GM19025 (cell line): Measurements from ENCODE around the gene IPCEF1.
"Not testable (repeated sequence)": the region's sequence is repeated elsewhere in the genome, so short reads cannot be mapped to it uniquely, and the experiment has no call there.

Experiments
- ATAC-seq: cut with Tn5 transposase; IDR thresholded peaks from one replicate; pipeline ENCODE4 v1.9.1; 2021; ENCODE audit warnings: mild to moderate bottlenecking, low read depth, moderate library complexity; ENCODE audit not compliant: unreplicated experiment

The IPCEF1 gene

GRCh38 chr6:154251116-154251515 lies 105.5 kb downstream of the IPCEF1 start:
- no peak for ATAC-seq

GRCh38 chr6:154249499-154250298 lies 106.9 kb downstream of the IPCEF1 start:
- ATAC-seq, result peak; percentile 58

GRCh38 chr6:154247119-154247861 lies 109.3 kb downstream of the IPCEF1 start:
- peak; percentile 30 for ATAC-seq

GRCh38 chr6:154246723-154247118 lies 109.9 kb downstream of the IPCEF1 start:
- ATAC-seq, result no peak

GRCh38 chr6:154245506-154245905 lies 111.1 kb downstream of the IPCEF1 start:
- no peak for ATAC-seq

- ATAC-seq, result no peak
These were observed 112.5 kb downstream of the IPCEF1 start for GRCh38 chr6:154243793-154244750.

GRCh38 chr6:154242617-154243357 lies 113.8 kb downstream of the IPCEF1 start:
- ATAC-seq, result no peak

- ATAC-seq, result no peak
These were observed 115.0 kb downstream of the IPCEF1 start for GRCh38 chr6:154241581-154241980.

GRCh38 chr6:154241061-154241460 lies 115.5 kb downstream of the IPCEF1 start:
- not testable (repeated sequence) for ATAC-seq

- ATAC-seq, result no peak
These were observed 117.2 kb downstream of the IPCEF1 start for GRCh38 chr6:154239392-154239791.

GRCh38 chr6:154238831-154239230 lies 117.8 kb downstream of the IPCEF1 start:
- ATAC-seq, result no peak

- ATAC-seq, result no peak
These were observed 119.8 kb downstream of the IPCEF1 start for GRCh38 chr6:154236646-154237301.

GRCh38 chr6:154234019-154234772 lies 122.4 kb downstream of the IPCEF1 start:
- ATAC-seq, result peak; percentile 34

GRCh38 chr6:154233383-154233782 lies 123.2 kb downstream of the IPCEF1 start:
- no peak for ATAC-seq

GRCh38 chr6:154232013-154232910 lies 124.3 kb downstream of the IPCEF1 start:
- no peak for ATAC-seq

GRCh38 chr6:154230910-154231595 lies 125.5 kb downstream of the IPCEF1 start:
- no peak for ATAC-seq

- ATAC-seq, result no peak
These were observed 126.2 kb downstream of the IPCEF1 start for GRCh38 chr6:154230393-154230792.
